Measurements from ENCODE around the gene PABPC3. TPM values are rescaled to one million over a fixed set of nuclear protein-coding genes. Genes with fewer than 3 reads are reported as not detected.

Gene PABPC3
- 0.13 TPM for total RNA-seq

DNA sequence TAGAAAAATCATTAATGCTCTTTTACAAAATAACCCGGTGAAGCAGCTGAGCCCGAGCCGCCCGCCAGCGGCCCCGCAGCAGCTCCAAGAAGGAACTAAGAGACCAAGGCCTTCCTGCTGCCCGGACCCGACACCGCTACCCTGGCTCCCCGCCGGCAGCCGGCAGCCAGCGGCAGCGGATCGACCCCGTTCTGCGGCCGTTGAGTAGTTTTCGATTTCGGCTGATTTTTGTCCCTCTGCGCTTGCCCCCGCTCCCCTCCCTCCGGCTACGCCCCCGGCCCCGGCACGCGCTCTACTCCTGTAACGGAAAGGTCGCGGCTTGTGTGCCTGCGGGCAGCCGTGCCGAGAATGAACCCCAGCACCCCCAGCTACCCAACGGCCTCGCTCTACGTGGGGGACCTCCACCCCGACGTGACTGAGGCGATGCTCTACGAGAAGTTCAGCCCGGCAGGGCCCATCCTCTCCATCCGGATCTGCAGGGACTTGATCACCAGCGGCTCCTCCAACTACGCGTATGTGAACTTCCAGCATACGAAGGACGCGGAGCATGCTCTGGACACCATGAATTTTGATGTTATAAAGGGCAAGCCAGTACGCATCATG is at the start of gene PABPC3:
Gene PABPC3, plus strand, starts transcription at position 286 of the 603 bp plus-strand sequence. Its CDS starts 63 bp downstream, at position 349.
- no peak for ATAC-seq
- intact Hi-C loops (cut with DNase I): no loop called here
- DNase-seq (ENCODE audit: low spot score): no peak

DNA sequence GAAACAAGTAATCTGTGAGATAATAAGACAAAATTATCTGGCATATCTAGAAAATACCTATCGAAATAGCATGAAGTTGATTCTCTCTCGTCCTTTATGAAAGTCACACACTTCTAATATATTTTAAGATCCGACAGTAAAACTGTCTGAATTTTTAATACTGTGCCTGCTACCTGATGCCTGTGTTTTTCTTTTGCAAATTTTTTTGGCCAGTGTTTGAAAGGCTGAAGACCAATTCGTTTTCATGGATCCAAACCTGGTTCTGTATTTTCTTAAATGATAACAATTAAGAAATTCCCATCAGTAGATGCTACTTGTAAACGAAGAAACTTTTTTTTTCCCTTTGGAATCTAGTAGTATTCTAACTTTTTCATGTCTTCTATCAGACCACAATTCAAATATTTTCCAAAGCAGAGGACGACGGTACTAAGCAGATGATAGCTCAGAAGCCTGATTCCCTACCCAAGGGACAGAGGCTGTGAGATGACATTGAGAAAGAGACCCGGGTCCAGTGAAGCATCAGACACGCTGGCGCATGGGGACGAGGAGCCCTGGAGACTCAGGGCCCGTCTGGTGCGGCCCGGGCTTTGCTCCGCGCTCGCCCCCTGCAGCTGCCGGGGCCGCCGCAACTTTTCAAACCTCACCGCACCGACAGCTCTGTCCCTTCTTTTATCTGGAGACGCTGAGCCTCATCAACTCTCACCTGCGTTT is 49.5 kb upstream of the PABPC3 start:
- ATAC-seq (no peak), DNase-seq (ENCODE audit: low spot score) (no peak)
- intact Hi-C loops (cut with DNase I): no loop called here

DNA sequence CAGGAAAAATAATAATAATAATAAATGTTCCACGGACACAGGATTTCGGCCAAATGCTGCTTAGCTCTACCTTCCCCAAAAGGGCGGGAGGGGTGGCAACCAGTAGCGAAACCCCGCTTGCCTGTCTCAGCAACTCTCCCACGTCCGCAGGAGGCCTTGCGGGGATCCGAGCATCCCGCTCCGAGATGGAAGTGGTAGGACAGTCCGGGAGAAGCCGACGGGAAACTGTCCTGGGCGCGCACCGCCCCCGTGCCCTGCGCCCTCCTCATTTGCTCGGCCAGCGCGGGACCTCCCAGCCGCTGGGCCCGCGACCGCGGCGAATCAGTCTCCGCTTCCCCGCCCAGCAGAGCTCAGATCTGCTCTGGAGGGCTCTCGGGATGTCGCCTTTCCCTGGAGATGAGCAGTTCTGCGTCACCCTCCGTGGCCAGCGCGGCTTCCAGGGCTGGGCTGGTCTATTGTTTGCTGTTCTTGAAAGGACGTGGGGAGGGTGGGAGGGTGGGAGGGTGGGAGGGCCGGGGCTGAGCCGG is 48.9 kb upstream of the PABPC3 start:
- ATAC-seq: no peak
- DNase-seq (ENCODE audit: low spot score): no peak
- intact Hi-C loops (cut with DNase I): no loop called here

DNA sequence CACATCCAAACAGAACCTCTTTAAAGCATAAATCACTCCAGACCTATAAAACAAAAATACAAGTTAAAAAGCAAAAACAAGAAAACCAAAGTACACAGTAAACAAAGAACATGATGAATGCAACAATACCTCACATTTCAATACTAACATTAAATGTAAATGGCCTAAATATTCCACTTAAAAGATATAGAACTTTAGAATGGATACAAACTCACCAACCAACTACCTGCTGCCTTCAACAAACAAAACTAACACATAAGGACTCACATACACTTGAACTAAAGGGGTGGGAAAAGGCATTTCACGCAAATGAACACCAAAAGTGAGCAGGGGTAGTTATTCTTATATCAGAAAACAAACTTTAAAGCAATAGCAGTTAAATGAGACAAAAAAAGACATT is 44.9 kb upstream of the PABPC3 start:
- no peak for DNase-seq (ENCODE audit: low spot score)
- ATAC-seq: no peak
- intact Hi-C loops (cut with DNase I): no loop called here

DNA sequence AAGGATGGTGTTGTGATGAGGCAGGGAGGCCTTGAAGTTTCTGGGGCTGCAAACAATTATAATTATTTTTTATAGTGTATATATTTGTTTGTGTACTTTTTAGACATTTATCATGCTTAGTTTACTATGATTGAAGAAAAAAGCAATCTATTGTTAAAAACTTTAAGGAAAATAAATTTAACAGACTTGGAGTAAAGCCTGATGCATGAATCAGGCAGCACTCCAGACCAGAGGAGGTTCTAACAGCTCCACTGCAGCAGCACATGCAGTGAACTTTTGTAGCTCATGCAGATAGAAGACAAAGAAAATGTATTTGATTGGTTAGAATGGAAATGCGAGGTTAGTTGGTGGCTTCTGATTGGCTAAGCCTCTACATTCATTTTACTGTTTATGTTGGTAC is 36.8 kb upstream of the PABPC3 start:
- ATAC-seq: no peak
- intact Hi-C loops (cut with DNase I): no loop called here
- DNase-seq (ENCODE audit: low spot score): no peak

DNA sequence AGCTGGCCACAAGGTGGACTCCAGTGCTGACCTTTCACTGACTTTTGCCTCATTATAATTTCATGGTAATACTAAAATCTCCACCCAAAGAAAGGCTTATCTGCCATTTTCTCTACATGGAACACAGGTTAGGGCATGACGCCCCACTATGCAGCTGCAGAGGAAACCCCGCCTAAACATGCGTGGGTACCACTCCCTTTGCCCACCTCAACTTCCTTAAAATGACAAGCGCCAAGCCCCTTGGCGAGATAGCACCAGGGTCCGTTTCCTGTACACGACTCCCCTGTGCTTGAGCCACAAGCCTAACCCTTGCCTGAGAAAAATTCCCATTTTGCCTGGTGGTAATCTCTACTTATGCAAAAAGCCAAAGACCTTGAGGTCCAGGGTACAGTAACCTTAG is 36.0 kb upstream of the PABPC3 start:
- no peak for ATAC-seq
- no peak for DNase-seq (ENCODE audit: low spot score)
- intact Hi-C loops (cut with DNase I): no loop called here

DNA sequence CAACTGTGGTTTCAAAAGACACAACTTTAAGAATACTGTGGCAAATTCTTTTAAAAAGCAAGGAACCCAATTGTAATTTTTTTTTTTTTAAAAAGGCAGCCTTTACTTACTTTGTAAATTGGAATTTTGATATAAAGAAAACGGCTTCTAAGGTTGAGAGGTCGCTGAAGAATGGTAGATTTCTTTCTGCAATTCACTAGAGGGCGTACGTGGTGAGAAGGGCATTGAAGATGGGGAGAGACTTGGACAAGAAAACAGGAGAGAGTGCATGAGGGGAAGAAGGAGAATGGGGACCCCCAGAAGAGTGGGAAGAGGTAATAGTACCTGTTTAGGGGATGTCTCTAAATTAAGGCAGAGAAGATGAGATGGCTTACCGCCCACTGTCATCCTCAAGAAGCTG is 33.5 kb upstream of the PABPC3 start:
- no peak for ATAC-seq

DNA sequence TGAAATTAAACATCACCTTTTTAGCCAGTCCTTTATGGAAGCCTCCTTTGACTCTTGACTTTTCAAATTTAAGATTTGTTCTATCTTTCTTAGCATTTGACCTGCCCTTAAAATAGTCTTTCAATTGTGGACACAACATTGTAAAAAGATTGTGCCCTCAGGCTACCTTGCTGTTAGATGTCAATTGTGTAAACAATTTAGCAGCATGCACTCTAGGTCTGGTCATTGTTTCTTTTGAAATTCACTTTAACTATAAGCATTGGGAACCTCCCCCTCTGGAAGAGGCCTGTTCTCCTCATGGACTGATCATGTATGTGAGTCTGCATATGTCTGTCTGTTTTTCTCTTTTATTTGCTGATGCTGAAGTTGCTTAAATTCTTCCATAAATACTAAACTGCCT is 31.5 kb upstream of the PABPC3 start:
- DNase-seq (ENCODE audit: low spot score): no peak
- intact Hi-C loops (cut with DNase I): no loop called here
- no peak for ATAC-seq

More for the DNA sequence above, 33.5 kb upstream of the PABPC3 start:
- no peak for DNase-seq (ENCODE audit: low spot score)
- intact Hi-C loops (cut with DNase I): no loop called here

DNA sequence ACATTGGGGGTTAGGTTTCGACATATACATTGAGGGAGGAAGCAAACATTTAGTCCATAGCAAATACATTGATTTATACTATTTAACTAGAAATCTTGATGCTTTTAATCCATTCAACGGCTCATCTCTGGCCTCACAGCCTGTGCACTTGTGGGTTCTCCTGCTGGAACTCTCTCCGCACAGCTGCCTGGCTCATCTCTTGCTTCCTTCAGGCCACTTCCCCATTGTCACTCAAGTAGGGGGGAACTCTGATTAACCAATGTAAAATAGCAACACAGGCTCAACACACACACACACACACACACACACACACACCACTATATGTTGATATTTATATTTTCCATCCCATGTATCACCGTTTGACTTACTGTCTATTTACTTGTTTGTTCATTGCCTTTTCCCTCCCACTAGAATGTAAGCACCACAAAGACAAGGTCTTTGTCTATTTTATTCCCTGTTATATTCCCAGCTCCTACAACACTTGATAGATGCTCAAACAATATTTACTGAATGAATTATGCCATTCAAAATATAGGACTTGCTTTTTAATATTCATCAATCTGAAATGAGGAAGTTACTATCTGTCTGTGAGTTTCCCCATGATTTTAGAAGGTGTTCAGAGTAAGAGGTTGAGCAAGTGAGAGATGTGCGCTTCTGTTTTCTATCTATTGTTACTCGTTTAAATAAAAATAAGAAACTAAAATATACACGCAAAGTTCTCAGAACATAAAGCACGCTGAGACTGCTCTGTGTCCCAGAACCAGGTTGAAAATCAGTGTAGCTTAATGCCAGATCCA is 29.8 kb upstream of the PABPC3 start:
- intact Hi-C loops (cut with DNase I): no loop called here
- DNase-seq (ENCODE audit: low spot score) (no peak), ATAC-seq (no peak)

DNA sequence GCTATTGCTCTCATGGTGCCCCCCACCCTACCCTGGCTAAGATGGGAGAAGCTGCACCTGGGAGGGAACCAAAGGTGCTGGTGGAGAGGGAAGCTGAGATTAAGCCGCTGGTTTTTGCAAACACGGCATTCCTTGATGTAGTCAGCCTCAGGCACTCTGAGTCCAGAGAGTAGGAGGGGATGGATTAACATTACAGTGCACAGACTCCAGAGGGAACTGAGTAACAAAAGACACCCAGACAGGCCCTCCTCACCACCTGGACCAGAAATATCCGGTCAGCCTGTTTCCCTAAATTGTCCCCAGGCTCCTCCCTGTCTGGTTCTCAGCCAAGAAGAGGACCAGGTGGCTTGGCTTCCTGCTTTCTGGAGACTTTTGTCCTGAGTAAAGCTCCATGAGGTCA is 28.9 kb upstream of the PABPC3 start:
- DNase-seq (ENCODE audit: low spot score) (no peak), ATAC-seq (no peak)
- intact Hi-C loops (cut with DNase I): no loop called here

DNA sequence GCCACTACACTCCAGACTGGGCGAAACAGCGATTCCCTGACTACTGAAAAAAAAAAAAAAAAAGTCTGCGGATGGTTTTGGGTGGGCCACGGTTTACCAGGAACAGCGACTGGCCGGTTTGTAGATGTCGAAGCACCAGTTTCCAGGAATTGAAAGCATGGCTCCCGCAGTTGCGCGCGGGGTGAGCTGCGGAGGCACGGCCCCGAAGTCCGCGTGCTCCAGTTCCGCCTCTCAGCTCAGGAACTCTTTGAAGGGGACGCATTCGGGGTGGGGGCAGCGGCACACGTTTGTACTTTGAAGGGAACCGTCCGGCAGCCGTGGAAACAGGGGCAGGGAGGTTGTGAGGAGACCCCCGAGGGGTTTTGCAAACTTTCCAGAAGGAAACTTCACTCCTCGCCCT is 27.1 kb upstream of the PABPC3 start:
- intact Hi-C loops (cut with DNase I): no loop called here
- ATAC-seq: no peak
- DNase-seq (ENCODE audit: low spot score): no peak

DNA sequence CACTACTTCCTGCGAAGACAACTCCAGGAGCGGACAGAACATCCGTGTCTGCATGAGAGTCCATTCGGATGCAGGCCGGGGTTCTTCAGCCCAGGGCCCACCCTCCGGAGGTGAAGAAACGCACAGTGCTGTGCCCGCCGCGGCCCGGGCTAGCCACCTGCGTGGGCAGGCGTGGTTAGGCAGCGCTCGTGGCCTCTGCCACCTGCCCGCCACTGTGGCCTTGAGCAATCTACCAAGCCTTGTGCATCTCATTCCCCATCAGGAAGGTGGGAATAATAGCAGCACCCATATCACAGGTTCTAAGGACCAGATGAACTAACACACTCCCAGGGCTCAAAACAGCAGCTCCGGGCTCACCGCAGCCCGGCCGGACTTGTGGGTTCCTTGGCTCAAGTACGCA is 26.7 kb upstream of the PABPC3 start:
- ATAC-seq (no peak), DNase-seq (ENCODE audit: low spot score) (no peak)
- intact Hi-C loops (cut with DNase I): no loop called here

DNA sequence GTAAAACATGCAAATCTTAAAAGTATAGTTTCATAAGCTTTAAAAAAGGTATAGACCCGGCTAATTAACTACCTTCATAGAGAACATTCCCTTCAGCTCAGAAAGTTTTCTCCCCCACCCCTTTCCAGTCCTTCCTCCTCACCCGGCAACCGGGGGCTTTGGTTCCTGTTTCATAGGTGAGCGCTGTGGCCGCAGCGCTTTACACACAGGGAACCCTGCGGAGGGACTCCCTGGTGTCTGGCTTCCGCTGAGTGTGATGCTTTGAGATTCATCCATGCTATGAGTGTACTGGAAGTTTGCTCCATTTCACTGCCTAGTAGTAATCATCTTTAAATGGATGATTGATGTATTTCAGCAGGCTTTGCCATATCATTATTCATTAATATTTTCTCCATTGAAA is 26.0 kb upstream of the PABPC3 start:
- intact Hi-C loops (cut with DNase I): no loop called here
- ATAC-seq (no peak), DNase-seq (ENCODE audit: low spot score) (no peak)

DNA sequence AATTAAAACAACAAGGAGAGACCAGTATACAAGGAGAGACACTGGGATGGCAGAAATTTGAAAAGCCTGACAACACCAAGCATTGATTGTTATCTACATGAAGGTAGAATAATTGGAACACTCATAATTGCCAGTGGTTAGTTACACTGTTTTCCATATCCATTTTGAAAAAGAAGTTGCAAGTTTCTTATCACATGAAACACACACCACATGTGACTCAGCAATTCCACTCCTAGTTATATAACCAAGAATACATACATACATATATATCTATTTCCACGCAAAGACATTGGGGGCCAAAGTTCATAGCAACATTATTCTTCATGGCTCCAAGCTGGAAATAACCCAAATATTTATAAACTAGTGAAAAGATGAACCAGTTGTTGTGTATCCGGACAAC is 15.2 kb upstream of the PABPC3 start:
- intact Hi-C loops (cut with DNase I): no loop called here
- DNase-seq (ENCODE audit: low spot score) (no peak), ATAC-seq (no peak)

DNA sequence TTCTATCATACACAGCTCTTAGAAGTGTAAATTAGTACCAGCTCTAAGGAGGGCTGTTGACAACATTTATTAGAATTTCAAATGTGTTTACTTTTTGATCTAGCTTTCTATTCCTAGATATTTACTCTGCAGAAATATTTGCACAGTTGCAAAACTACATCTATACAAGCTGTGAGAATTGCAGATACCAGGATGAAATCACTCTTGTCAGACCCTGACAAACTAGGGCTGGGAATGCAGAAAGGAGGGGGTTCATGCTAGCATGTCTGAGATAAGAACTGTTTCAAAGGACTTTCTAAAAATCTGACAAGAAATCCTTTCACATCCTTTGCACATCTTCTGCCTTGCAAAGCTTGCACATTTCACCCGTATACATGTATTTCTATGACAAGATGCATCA is 11.8 kb upstream of the PABPC3 start:
- intact Hi-C loops (cut with DNase I): no loop called here
- DNase-seq (ENCODE audit: low spot score) (no peak), ATAC-seq (no peak)

DNA sequence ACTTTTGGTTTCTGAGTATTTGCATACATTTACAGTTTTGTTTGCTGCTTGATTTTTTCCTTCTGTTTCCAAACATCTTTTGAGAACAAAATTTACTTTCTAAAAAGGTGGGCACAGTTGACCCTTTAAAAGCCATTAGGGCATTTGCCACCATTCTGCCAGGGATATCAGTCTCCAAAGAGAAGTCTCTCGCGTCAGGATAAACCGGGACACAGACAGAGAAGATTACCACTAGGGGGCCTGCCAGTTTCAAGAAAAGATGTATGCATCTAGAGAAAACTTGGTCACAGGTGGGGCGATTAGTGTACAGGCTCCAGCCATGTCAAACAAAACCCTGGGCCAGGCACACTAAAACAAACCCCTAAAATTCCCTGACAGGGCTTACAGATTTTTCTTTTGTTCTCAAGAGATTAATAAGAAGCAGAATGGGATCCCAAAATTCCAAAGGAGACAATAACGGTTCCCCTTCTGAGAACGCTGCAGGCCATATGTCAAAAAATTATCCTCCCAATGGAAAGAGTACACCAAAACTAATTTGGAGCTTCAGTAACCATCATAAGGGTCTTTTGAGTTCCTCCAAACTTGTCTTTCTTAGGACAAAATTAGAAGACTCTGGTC is 10.7 kb upstream of the PABPC3 start:
- intact Hi-C loops (cut with DNase I): no loop called here
- DNase-seq (ENCODE audit: low spot score): no peak
- ATAC-seq: no peak

DNA sequence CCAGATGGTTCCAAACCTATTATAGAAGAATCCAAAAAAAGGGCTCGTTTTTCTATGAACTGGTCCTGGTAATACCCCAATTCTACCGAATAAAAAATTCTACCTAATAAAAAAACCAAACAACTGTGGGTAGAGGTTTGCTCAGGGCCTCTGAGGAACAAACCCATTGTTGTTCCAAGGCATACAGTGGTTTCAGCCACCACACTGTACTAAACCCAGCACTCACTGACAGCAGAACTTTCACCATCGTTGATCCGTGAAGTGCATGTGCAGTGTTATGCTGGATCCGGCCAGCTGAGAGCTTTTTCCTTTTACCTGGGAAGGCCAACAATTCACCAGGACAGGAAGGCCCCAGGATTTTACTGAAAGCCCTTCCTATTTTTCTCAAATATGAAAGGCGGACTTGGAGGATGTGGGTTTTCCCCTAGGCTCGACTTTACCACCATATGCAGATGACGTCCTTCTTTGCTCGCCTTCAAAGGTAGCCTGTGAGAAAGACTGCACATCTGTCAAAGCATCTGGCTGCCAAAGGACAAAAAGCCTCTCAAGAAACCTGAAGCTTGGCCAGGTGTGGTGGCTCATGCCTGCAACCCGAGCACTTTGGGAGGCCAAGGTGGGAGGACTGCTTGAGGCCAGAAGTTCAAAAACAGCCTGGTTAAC is 7.2 kb upstream of the PABPC3 start:
- intact Hi-C loops (cut with DNase I): no loop called here
- no peak for DNase-seq (ENCODE audit: low spot score)
- ATAC-seq: no peak

DNA sequence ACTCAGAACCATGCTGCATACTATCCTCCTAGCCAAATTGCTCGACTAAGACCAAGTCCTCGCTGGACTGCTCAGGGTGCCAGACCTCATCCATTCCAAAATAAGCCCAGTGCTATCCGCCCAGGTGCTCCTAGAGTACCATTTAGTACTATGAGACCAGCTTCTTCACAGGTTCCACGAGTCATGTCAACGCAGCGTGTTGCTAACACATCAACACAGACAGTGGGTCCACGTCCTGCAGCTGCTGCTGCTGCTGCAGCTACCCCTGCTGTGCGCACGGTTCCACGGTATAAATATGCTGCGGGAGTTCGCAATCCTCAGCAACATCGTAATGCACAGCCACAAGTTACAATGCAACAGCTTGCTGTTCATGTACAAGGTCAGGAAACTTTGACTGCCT is 1.5 kb downstream of the PABPC3 start:
- intact Hi-C loops (cut with DNase I): no loop called here
- no peak for ATAC-seq

DNA sequence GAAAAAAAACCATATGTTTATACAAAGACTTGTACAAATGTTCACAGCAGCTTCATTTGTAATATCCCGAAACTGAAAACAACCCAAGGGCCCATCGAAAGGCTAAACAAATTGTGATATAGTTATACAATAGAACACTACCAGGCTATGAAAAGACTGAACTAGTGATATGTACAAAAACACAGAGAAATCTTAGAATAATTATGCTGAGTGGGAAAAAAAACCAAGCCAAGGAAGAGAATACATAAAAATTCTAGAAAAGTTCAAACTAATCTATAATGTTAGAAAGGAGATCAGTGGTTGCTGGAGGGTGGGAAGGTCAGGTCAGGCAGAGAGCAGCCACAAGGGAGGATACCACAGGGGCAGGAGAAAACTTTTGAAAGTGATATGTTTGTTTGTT is 7.8 kb downstream of the PABPC3 start:
- no peak for ATAC-seq
- DNase-seq (ENCODE audit: low spot score): no peak
- intact Hi-C loops (cut with DNase I): no loop called here

More for the DNA sequence above, 1.5 kb downstream of the PABPC3 start:
- no peak for DNase-seq (ENCODE audit: low spot score)

Data from sciatic nerve (tissue), 2 donors.